HFFc6 (cell line): ENCODE results near the gene CELF2. TPM values are rescaled to one million over a fixed set of nuclear protein-coding genes. Genes with fewer than 3 reads are reported as not detected.

ENCODE experiments used
- DNase-seq: peaks from one replicate; pipeline ENCODE4 v3.0.0-alpha.2; 2018
- H3K27ac Mint-ChIP-seq: 2 replicates; pipeline ENCODE4 v1.8.0; 2020; ENCODE audit warnings: mild to moderate bottlenecking, mixed read lengths
- H3K27me3 Mint-ChIP-seq: 2 replicates; pipeline ENCODE4 v1.8.0; 2021; ENCODE audit warnings: mild to moderate bottlenecking, moderate library complexity, mixed read lengths; ENCODE audit not compliant: insufficient read depth
- H3K36me3 Mint-ChIP-seq: 2 replicates; pipeline ENCODE4 v1.8.0; 2021; ENCODE audit warnings: low read depth, mixed read lengths
- H3K4me1 Mint-ChIP-seq: 2 replicates; pipeline ENCODE4 v1.8.0; 2020; ENCODE audit warnings: low read depth, mixed read lengths
- H3K4me3 Mint-ChIP-seq: 2 replicates; pipeline ENCODE4 v1.8.0; 2020; ENCODE audit warnings: mild to moderate bottlenecking, moderate library complexity, mixed read lengths
- H3K9me3 Mint-ChIP-seq: 2 replicates; pipeline ENCODE4 v1.8.0; 2020; ENCODE audit warnings: mild to moderate bottlenecking, mixed read lengths
- total RNA-seq, 6 experiments: library from RNA; stranded (reverse); fragmentation: NEBNext Ultra II Directional; extraction: Animal tissue kit (Norgen Biotek cat#: 25700); gene quantifications; 2 replicates in 1 of 6; 3 replicates in 5 of 6; pipeline ENCODE4 v1.2.3, GENCODE V29; 2021
- TF ChIP-seq, protein P1 (sequence below): fragments of 200-600 bp; sonication (generic); IDR thresholded peaks from 2 replicates; pipeline ENCODE4 v1.5.0; 2021; ENCODE audit warnings: antibody characterized with exemption, mild to moderate bottlenecking

The CELF2 gene
- total RNA-seq, 6 experiments from 2014 or later: 2.7 to 5.2 (median 3.5) TPM

DNA sequence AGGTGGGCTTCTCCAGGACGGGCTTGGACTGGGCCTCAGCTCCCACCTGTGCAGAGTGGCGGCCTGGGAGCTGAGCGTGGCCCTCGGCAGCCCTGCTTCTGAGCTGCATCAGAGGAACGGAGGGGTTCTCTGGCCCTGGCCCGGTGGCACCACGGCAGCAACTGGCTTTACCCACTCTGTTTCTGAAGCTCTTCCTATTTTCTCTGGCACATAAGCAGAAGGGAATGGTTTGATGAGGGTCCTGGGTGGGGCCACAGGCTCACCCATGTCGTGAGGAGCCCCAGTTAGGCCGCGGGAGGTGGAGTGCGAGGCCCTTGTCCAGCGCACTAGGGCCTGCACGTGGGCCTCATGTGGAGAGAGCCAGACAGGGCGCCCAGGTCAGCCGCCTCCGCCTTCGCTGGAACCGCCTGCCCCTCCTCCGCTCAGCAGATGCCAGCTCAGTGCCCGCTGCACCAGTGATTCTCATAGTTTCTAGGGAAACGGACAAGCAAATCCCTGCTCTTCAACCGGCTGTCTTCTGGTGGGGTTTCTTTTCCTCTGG, 284.0 kb downstream of the CELF2 start:
- TF ChIP-seq, protein P1, sequence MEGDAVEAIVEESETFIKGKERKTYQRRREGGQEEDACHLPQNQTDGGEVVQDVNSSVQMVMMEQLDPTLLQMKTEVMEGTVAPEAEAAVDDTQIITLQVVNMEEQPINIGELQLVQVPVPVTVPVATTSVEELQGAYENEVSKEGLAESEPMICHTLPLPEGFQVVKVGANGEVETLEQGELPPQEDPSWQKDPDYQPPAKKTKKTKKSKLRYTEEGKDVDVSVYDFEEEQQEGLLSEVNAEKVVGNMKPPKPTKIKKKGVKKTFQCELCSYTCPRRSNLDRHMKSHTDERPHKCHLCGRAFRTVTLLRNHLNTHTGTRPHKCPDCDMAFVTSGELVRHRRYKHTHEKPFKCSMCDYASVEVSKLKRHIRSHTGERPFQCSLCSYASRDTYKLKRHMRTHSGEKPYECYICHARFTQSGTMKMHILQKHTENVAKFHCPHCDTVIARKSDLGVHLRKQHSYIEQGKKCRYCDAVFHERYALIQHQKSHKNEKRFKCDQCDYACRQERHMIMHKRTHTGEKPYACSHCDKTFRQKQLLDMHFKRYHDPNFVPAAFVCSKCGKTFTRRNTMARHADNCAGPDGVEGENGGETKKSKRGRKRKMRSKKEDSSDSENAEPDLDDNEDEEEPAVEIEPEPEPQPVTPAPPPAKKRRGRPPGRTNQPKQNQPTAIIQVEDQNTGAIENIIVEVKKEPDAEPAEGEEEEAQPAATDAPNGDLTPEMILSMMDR: no peak
- Mint-ChIP-seq H3K4me3 (no peak overlapping the region), H3K27me3 (peaks cover 3% of the 10 kb centered on the region; the same call in 1 of the 2 replicates), H3K27ac (no peak overlapping the region), H3K36me3 (peaks cover 5% of the 10 kb centered on the region), H3K4me1 (peaks cover 6% of the 10 kb centered on the region), H3K9me3 (peaks cover 33% of the 10 kb centered on the region; the same call in 1 of the 2 replicates)
- DNase-seq: no peak

DNA sequence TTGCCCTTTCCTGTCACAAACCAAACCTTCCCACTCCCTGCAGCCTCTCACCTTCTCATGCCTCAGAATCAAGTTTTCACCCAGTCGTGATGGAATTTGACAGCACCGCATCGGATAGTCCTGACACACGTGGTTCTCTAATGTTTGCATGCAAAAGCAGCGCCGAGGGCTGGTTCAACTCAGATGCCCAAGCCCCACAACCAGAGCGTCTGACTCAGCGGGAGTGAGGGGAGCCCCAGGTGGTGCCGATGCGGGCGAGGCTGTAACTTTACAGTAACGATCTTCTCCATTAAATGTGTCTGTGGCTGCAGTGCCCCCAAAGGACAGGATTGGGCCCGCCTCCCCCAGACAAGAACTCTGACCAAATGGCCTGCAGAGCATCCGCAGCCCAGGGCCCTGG, 284.5 kb downstream of the CELF2 start:
- H3K4me3 Mint-ChIP-seq: no peak overlapping the region; the same call in 1 of the 2 replicates
- TF ChIP-seq, protein P1: no peak
- no peak overlapping the region for H3K27ac Mint-ChIP-seq
- H3K36me3 Mint-ChIP-seq: peaks cover under 1% of the 10 kb centered on the region; the same call in 1 of the 2 replicates
- H3K4me1 Mint-ChIP-seq: peaks cover 6% of the 10 kb centered on the region
- DNase-seq: no peak
- H3K9me3 Mint-ChIP-seq: peaks cover 31% of the 10 kb centered on the region; the same call in 1 of the 2 replicates
- peaks cover 3% of the 10 kb centered on the region; the same call in 1 of the 2 replicates for H3K27me3 Mint-ChIP-seq

DNA sequence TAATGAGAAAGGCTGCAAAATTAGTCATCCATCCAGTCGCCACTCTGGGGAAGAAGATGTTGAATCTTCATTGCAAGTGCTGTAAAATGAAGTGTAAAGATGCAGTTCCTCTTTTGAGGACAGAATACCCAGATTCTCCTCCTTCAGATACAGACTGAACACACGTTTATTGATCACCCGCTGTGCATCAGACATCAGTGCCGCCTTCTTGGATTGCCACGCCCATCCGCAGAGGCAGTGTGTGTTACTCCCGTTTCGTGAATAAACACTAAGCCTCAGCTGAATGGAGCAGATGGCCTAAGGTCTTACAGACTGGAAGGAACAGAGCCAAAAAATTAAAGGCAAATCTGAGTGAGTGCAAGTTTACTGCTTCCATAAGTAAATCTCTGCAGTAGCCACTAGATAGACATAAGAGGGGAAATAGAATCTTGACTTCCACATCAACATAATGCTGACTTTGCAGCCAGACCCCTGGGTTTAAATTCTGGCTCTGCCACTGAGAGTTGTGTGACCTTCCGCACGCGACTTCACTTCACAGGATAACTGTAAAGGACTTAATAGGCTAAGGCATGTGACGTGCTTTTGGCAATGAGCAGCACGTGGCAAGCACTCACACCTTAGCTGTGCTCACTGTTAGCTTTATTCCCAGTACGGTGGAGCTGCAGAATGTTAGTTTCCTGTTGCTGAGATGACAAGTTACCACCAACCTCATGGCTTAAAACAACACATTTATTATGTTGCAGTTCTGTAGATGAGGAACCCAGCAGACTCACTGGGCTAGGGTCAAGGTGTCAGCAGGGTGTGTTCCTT, 285.9 kb downstream of the CELF2 start:
- Mint-ChIP-seq H3K4me1 (no peaks in the 10 kb centered on the region), H3K9me3 (peaks cover 34% of the 10 kb centered on the region), H3K4me3 (no peak overlapping the region; the same call in 1 of the 2 replicates), H3K27ac (no peak overlapping the region), H3K36me3 (peaks cover 10% of the 10 kb centered on the region), H3K27me3 (peaks cover 3% of the 10 kb centered on the region; the same call in 1 of the 2 replicates)
- DNase-seq: no peak
- TF ChIP-seq, protein P1: no peak

DNA sequence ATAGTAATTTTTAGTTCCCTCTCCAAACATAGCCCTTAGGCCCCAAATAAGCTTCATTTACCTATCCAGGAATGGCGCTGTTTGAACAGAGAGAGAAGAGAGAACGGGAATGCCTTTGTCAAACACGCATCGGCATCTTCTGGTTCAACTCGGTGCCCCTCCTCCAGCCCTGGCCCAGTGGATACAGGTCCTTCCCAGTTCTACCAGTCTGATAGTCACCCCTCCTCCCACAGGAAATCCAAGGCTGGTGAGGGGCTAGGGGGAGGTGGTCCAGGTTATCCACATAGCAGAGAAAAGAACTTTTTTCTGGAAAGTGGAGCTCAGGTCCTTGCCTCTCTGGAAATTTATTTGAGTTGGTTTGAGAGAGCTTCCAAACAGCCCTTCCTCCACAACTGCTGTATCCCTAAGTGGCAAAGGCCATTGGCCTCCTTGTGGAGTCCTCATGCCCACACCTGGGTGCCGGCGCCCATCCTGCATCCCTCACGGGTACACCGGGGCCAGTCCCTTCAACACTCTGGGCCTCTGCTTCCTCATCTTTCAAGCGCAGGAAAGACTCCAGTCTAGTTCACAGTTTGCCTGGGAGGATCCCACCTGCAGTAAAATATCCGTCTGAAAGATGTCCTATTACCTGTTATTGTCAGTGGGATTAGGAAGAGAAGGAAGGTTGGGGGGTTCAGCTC, 287.4 kb downstream of the CELF2 start:
- TF ChIP-seq, protein P1: no peak
- no peak for DNase-seq
- no peaks in the 10 kb centered on the region for H3K4me1 Mint-ChIP-seq
- peaks cover 43% of the 10 kb centered on the region for H3K9me3 Mint-ChIP-seq
- peaks cover 20% of the 10 kb centered on the region for H3K36me3 Mint-ChIP-seq
- H3K27me3 Mint-ChIP-seq: no peaks in the 10 kb centered on the region; the same call in 1 of the 2 replicates
- H3K27ac Mint-ChIP-seq: no peak overlapping the region
- H3K4me3 Mint-ChIP-seq: no peak overlapping the region

DNA sequence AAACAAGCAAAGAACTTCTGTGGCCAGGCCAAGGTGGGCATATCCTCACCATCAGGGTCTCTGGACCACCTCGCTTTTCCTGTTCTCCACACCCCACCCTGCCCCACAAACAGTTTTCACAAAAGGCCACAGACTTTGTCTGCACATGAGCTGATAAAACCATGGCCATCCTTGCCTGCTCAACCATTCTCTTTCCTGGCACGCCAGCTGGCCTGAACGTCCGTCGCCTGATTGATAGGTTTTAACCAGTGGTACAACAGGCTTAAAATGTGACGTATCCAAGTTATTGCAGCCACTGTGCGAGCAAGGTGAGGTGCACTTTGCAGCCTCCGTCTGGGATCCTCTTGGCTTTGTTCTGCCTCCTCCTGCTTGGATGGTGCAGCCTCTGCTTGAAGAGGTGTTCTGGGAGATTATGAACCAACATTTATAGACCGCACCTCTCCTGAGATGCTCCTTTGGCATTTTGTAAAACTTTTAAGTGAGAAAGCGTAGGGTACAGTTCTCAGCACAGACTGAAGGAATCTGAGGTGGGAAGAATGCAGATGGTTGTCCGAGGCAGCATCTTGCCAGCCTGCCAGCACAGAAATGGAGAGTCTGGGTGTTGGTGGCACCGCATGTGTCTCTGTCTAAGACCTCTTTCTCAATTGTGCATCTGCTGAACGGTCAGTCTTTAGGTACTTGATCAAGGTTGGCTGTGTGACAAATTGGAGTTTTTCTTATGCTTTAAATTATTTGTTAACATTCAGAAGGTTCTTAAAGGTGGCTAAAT, 288.3 kb downstream of the CELF2 start:
- Mint-ChIP-seq H3K27me3 (no peaks in the 10 kb centered on the region; the same call in 1 of the 2 replicates), H3K4me3 (no peak overlapping the region), H3K4me1 (no peaks in the 10 kb centered on the region), H3K36me3 (peaks cover 20% of the 10 kb centered on the region), H3K9me3 (peaks cover 45% of the 10 kb centered on the region), H3K27ac (no peak overlapping the region)
- TF ChIP-seq, protein P1: no peak
- no peak for DNase-seq
